Cerebellar nuclear complex (tissue), 1 donor: Measurements from ENCODE around the gene CCDC47.
"Not testable (repeated sequence)": the region's sequence is repeated elsewhere in the genome, so short reads cannot be mapped to it uniquely, and the experiment has no call there.

Experiments used
- DNase-seq, 2 experiments: peaks; one replicate each; lab custom pipeline; 2025; lab: John Stamatoyannopoulos, UW

CCDC47 gene

DNA sequence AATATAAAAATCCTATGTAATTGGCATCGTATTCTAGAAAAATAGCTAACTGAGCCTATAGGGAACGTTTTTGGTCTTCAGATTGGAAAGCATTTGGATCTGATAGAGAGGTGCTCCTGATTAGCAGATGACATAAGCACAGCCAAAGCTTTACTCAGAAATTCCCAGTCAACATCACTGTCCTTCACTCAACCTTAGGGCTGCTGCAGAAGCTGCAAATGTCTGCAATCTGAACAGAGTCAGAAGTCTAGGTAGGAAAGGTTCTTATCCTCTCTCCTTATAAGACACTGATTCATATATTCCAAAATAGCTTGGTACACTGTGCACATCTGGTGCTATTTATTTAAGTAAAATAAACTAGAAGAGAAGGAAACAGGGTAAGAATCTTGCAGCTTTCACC, 51.0 kb downstream of the CCDC47 start:
- DNase-seq = no peak

GRCh38 chr17:63720194-63720593, 53.2 kb downstream of the CCDC47 start:
- DNase-seq = not testable (repeated sequence)

DNA sequence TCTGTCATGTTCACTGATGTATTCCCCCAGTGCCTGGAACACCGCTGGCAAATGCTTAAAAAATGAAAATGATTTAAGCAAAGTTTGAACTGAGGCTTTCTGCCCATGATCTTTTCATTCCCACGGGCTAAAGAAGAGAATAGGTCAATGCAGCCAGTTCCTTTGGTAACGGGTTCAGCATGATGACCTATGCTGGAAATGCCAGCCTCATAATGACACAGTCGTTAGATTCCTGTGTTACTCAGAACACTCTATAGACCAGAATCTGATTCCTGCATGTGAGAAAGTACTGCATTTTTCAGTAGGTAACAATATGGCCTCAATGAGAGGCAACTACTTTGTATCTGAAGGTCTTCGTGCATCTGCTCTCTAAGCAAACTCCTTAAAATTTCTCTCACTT, 54.4 kb downstream of the CCDC47 start:
- DNase-seq = no peak

GRCh38 chr17:63716426-63716825, 57.0 kb downstream of the CCDC47 start:
- DNase-seq = no peak

GRCh38 chr17:63714550-63715277, 58.7 kb downstream of the CCDC47 start:
- no peak for DNase-seq

GRCh38 chr17:63709110-63709509, 64.3 kb downstream of the CCDC47 start:
- DNase-seq = no peak

- no peak for DNase-seq
Observed at GRCh38 chr17:63707151-63707550, 66.2 kb downstream of the CCDC47 start.

GRCh38 chr17:63706336-63707082, 66.9 kb downstream of the CCDC47 start:
- DNase-seq = no peak

DNA sequence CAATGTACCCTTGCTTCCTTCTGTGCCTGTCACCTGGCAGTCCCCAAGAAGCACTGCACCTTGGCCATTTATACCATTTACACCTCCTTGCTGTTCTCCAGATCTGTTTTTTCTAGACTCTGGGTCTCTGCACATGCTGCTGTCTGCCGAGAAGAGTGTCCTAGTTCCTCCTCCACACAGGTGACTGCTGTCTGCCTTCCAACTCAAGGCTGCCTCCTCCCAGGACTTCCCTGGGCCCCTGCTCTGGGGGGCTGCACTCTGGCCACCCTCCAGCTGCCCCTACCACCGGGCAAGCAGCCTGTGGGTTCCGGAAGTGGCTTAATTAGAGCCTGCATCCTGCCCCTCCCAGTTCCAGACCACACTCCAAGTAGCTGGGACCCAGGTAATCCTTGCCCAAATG, 67.7 kb downstream of the CCDC47 start:
- no peak for DNase-seq

GRCh38 chr17:63704836-63705235, 68.6 kb downstream of the CCDC47 start:
- no peak for DNase-seq

DNA sequence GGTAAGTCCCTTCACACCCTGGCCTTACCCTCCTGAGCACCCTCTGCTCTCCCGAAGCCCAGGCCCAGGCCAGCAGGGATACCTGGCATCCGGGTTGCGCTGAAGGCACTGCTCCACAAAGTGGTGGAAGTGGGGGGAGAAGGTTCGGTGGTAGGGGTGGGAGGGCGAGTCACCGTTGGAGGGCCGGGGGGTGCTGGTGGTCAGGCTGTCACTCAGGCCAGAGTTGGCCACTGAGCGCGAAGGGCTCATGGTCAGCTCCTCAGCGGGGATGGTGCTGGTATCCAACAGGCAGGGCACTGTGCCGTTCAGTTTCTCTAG, 69.2 kb downstream of the CCDC47 start:
- no peak for DNase-seq

- no peak for DNase-seq
Observed at GRCh38 chr17:63703556-63704258, 69.7 kb downstream of the CCDC47 start.

- no peak for DNase-seq
Observed at GRCh38 chr17:63703029-63703428, 70.4 kb downstream of the CCDC47 start.

DNA sequence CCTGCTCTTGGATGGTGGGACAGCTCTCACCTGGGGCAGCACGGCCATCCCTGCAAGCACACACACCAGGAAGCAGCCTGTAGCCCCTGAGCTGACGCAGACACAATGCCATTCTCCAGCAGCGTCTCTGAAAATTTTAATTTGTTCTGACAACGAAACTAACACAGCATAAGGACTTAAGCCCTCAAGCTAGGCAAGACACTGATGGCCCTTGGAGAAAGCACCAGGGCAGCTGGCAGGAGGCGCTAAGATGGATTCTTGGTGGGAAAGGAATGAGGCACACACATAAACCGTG, 70.7 kb downstream of the CCDC47 start:
- DNase-seq = no peak

DNA sequence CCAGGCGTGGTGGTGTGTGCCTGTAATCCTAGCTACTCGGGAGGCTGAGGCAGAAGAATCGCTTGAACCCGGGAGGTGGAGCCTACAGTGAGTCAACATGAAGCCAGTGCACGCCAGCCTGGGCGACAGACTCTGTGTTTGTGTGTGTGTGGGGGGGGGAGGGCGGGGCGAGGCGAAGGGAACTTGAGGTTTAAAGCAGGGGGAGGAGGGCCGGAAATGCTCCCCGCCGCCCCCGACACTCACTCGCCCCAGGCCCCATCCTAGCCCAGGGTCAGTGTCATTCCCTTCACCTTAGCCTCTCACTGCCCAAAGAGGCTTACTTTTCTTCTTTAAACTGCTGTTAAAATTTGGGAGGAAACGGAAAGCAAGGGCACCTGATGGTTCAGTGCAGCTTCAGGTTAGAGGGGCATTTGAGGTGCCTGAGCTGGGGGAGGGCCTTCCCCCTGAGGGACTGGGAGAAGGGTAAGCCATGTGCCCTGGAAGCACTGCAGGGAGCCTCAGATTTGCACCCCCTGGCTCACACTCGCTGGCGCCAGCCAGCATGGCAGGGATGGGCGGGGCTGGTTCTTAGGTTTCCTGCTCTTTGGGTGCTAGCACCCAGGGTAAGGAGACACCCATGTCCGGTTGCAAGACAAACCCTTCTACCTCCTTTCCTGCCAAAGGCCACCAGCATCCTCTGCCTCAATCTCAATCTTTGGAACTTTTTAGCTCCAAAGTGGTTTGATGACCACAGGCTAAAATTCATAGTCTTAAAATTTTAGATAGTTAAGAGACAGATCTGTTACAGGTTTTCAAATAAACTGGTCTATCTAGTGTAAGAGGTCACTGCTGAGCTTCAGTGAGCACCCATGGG, 71.3 kb downstream of the CCDC47 start:
- DNase-seq = no peak

DNA sequence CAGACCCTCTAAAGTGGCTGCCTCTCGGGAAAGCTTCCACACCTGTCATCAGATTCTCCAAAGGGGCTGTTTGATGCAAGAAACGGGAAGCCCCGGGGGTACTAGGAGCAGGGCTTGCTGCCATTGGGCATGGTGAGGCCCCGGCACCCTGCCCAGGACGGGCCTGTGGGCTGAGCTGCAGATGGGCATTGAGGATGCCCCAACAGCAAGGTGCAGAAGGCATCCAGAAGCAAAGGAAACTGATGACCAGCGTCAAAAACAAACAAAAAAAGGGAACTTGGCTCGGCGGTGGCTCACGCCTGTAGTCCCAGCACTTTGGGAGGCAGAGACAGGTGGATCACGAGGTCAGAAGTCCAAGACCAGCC, 72.0 kb downstream of the CCDC47 start:
- DNase-seq = no peak

- DNase-seq = no peak
Observed at GRCh38 chr17:63700528-63701455, 72.6 kb downstream of the CCDC47 start.

- no peak for DNase-seq
Observed at GRCh38 chr17:63699638-63700527, 73.5 kb downstream of the CCDC47 start, which contains the start of gene LIMD2. LIMD2 (minus strand) TSS chr17:63700125; CDS start chr17:63699298, 827 bp downstream.

DNA sequence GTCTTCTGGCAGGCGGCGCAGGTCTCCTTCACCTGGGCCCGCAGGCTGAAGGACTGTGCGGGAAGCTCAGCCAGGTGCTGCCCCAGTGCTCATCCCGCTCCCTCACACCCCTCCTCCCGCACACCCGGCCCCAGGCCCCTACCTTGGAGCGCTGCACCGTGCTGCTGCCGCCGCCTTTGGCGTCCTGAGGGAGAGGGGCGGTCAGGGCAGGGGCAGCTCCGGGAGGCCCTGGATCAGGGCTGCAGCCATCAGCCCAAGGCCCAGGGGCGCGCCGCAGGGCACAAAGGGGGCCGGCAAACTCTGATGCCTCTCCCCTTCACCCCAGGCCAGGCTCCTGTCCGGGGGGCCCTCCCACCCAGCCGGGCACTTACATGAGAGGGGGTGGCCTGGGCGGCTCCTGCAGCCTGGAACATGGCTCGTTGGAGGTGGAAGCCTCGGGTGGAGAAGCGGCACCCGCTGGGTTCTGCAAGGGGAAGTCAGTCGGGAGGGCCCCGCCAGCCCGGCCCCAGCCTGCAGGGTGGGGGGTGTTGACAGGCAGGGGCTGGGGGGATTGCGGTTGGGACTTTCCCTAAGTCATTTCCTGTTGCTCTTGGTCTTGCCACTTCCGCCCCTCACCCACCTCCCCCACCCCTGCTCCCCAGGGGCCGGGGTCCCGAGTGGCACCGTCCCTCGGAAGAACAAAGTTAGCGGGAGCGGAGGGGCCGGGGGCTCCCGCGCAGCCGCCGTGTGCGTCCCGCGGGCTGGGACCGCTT, 74.3 kb downstream of the CCDC47 start:
- DNase-seq = no peak
